ENCODE measurements around the gene WBP2. TPM values are rescaled to one million over a fixed set of nuclear protein-coding genes. Genes with fewer than 3 reads are reported as not detected.
A peak's percentile ranks its signal among the peaks of the same experiment; 100 is the strongest.

Gene WBP2
- total RNA-seq, result 10 to 100 TPM; 63.5 to 79.7 (median 71.0) TPM

DNA sequence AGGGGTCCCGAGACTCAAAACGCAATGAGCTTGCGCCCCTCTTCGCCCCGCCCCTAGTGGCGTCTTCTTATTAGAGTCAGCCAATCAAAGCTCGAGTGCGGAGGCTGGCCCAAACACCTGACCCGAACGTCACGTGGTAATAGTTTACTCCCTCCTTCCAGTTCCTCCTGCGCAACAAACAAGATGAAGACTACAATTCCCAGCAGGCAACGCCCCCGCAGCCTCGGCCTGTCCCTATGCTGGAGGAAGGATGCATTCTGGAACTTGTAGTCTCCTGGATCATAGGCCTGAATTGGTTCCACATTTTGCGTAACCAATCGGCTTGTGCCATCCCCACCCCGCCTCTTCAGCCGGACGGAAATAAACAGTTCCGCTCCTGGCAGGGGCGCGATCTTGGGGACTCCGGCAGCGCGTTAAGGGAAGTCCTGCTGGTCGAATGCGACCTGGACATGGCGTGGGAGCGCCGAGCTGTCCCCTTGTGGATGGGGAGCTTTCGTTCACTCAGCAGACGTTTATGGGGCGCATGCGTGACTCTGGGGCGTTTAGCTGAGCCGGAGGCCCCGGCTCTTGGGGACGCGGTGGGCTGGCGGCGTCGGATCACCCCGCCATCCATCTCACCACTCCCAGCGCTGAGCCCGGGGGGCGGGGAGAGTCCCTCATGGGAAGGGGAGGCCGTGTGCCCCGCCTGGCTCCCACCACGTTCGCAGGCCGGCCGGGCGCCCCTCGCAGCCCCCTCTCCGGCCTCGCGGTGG lies at the start of gene WBP2:
Gene WBP2, minus strand, starts transcription at position 26 of the 752 bp plus-strand sequence. CDS start 38 bp downstream, outside the sequence.
- Histone ChIP-seq H3K36me3 (peaks cover 0 to 23% (median 10%) of the 10 kb centered on the region in 3 donors), H3K4me1 (peaks cover 0 to 55% (median 17%) of the 10 kb centered on the region in 4 donors), H3K27ac (peak within 1 kb of the TSS; percentile 96 to 100 (median 99)), H3K9me3 (no peaks in the 10 kb centered on the region), H3K27me3 (no peaks in the 10 kb centered on the region), H3K4me3 (peak within 1 kb of the TSS; percentile 69 to 99 (median 90))
- DNase-seq (ENCODE audit: low spot score in 2 of 2), result peak; percentile 98 to 99
- TF ChIP-seq, protein P1, sequence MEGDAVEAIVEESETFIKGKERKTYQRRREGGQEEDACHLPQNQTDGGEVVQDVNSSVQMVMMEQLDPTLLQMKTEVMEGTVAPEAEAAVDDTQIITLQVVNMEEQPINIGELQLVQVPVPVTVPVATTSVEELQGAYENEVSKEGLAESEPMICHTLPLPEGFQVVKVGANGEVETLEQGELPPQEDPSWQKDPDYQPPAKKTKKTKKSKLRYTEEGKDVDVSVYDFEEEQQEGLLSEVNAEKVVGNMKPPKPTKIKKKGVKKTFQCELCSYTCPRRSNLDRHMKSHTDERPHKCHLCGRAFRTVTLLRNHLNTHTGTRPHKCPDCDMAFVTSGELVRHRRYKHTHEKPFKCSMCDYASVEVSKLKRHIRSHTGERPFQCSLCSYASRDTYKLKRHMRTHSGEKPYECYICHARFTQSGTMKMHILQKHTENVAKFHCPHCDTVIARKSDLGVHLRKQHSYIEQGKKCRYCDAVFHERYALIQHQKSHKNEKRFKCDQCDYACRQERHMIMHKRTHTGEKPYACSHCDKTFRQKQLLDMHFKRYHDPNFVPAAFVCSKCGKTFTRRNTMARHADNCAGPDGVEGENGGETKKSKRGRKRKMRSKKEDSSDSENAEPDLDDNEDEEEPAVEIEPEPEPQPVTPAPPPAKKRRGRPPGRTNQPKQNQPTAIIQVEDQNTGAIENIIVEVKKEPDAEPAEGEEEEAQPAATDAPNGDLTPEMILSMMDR (IDR thresholded peaks at IDR 0.05), result peak; percentile 47 to 81 (median 66)
- TF ChIP-seq POLR2A (IDR thresholded peaks at IDR 0.05), result peak; percentile 99 to 100
- peak; percentile 96 to 100 for TF ChIP-seq EP300 (IDR thresholded peaks at IDR 0.05)
- WGBS, 2 donors, result 0 to 1% methylated on average over 26 to 37 of the region's 58 CpGs

DNA sequence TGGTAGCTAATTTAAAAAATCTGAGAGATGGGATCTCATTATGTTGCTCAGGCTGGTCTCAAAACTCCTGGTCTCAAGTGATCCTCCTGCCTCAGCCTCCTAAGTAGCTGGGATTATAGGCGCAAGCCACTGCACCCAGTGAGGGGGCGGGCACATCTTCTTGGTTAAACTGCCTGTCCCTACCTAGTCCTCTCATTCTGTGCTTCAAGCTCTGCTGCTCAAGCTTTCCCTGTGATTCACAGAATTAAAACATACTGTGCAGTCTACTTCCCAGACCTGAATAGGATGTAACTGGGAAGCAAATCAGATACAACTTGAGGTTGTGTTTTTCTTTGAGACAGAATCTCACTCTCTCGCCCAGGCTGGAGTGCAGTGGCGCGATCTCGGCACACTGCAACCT lies 47.3 kb upstream of the WBP2 start:
- DNase-seq (ENCODE audit: low spot score in 2 of 2), result no peak
- 92 to 98% methylated on average over 6 of the region's 6 CpGs for WGBS, 2 donors
- Histone ChIP-seq H3K36me3 (peaks cover 5 to 58% (median 11%) of the 10 kb centered on the region in 3 donors), H3K27me3 (no peaks in the 10 kb centered on the region), H3K4me1 (peaks cover 0 to 31% (median 10%) of the 10 kb centered on the region in 4 donors), H3K27ac (no peak overlapping the region), H3K9me3 (no peaks in the 10 kb centered on the region), H3K4me3 (no peak overlapping the region)
- no peak for TF ChIP-seq POLR2A (IDR thresholded peaks at IDR 0.05)
- TF ChIP-seq, protein P1 (IDR thresholded peaks at IDR 0.05), result no peak
- TF ChIP-seq EP300 (IDR thresholded peaks at IDR 0.05), result no peak

DNA sequence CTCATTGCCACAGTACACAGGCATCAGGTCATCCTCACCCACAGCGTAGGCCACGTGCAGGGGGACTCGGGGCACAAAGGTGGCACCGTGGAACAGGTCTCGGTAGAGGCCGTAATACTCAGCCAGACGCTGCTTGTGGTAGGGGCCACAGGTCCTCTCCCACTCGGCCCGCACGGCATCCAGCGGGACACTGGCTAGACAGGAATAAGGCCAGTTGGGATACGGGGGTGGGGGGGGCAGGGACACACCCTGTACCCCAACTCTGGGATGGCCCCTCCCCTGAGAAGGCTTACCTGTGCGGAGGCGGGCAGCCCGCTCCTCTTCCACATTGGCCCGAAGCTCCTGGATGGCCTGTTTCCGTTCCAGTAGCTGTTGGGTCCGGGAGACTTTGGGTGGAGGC lies 46.6 kb upstream of the WBP2 start:
- Histone ChIP-seq H3K4me3 (no peak overlapping the region), H3K9me3 (no peaks in the 10 kb centered on the region), H3K27me3 (no peaks in the 10 kb centered on the region), H3K36me3 (peaks cover 5 to 58% (median 11%) of the 10 kb centered on the region in 3 donors), H3K27ac (no peak overlapping the region), H3K4me1 (peaks cover 0 to 37% (median 13%) of the 10 kb centered on the region in 4 donors)
- TF ChIP-seq, protein P1 (IDR thresholded peaks at IDR 0.05), result no peak
- TF ChIP-seq POLR2A (IDR thresholded peaks at IDR 0.05), result no peak
- no peak for TF ChIP-seq EP300 (IDR thresholded peaks at IDR 0.05)
- 90 to 91% methylated on average over 18 of the region's 18 CpGs for WGBS, 2 donors
- no peak for DNase-seq (ENCODE audit: low spot score in 2 of 2)

DNA sequence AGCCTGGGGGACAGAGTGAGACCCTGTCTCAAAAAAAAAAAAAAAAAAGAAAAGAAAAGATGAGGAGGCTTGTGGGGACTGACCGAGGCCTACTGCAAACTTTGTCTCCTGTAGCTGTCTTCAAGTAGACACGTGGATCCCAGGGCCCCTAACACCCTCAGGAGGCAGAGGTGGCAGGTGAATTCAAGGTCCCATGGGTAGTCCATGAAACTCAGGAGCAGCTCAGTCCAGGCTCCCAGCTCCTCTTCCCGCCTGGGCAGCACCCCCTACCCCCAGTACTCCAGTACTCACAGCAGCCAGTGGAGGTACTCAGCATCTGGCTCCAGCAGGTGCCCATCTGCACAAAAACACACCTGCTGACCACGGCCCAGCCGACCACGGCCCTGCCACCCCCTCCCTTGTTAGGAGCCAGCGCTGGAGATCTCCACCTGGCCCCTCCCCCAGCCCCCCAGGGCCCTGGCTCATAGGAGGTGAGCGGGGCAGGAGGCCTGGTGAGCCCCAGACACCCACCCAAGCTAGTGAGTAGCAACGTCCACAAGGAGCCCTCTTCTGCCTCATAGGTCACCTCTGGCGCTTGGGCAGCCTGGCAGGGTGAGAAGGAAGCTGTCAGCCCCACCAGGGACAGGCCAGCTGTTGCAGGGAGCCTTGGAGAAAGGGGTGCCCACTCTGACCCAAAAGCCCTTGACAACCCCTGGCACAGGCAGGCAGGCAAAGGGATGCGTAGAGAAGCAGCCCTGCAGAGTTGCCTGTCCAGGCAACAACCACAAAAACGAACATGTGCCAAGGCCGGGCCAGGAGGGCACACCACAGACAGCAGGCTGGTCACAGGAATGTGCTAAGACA lies 45.8 kb upstream of the WBP2 start:
- DNase-seq (ENCODE audit: low spot score in 2 of 2), result no peak
- no peak overlapping the region for H3K27ac ChIP-seq
- peaks cover 0 to 34% (median 13%) of the 10 kb centered on the region in 4 donors for H3K4me1 ChIP-seq
- H3K9me3 ChIP-seq, result no peaks in the 10 kb centered on the region
- peaks cover 5 to 58% (median 11%) of the 10 kb centered on the region in 3 donors for H3K36me3 ChIP-seq
- no peak overlapping the region for H3K4me3 ChIP-seq
- TF ChIP-seq EP300 (IDR thresholded peaks at IDR 0.05), result no peak
- TF ChIP-seq, protein P1 (IDR thresholded peaks at IDR 0.05), result no peak
- TF ChIP-seq POLR2A (IDR thresholded peaks at IDR 0.05), result no peak
- 85 to 87% methylated on average over 11 to 13 of the region's 13 CpGs for WGBS, 2 donors
- no peaks in the 10 kb centered on the region for H3K27me3 ChIP-seq
